ENCODE data around the gene PDXK.

GRCh38 chr21:43802713-43803313, 83.9 kb downstream of the PDXK start:
- TF ChIP-seq, protein P1, sequence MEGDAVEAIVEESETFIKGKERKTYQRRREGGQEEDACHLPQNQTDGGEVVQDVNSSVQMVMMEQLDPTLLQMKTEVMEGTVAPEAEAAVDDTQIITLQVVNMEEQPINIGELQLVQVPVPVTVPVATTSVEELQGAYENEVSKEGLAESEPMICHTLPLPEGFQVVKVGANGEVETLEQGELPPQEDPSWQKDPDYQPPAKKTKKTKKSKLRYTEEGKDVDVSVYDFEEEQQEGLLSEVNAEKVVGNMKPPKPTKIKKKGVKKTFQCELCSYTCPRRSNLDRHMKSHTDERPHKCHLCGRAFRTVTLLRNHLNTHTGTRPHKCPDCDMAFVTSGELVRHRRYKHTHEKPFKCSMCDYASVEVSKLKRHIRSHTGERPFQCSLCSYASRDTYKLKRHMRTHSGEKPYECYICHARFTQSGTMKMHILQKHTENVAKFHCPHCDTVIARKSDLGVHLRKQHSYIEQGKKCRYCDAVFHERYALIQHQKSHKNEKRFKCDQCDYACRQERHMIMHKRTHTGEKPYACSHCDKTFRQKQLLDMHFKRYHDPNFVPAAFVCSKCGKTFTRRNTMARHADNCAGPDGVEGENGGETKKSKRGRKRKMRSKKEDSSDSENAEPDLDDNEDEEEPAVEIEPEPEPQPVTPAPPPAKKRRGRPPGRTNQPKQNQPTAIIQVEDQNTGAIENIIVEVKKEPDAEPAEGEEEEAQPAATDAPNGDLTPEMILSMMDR (IDR thresholded peaks at IDR 0.05), result no peak
- no peak for TF ChIP-seq POLR2A (IDR thresholded peaks at IDR 0.05)
